OCI-LY1 (cell line): ENCODE data around the gene ZFP1.

ENCODE experiments used
- H2AFZ ChIP-seq: fragments of 200-600 bp; sonication (generic), shearing (Covaris generic); 2 replicates; pipeline ENCODE4 v1.6.0; 2014; ENCODE audit warnings: antibody characterized with exemption, mild to moderate bottlenecking, low read length
- H3F3A ChIP-seq: fragments of 200-600 bp; sonication (generic), shearing (Covaris generic); 2 replicates; pipeline ENCODE4 v1.6.0; 2014; ENCODE audit warnings: mild to moderate bottlenecking, antibody characterized with exemption, low read length, moderate library complexity; ENCODE audit not compliant: insufficient read depth
- H3K27ac ChIP-seq: fragments of 200-600 bp; sonication (generic); 2 replicates; pipeline ENCODE4 v1.5.1; 2014; ENCODE audit warnings: low read length, mixed run types, mild to moderate bottlenecking, low read depth; ENCODE audit not compliant: poor library complexity, severe bottlenecking
- H3K27me3 ChIP-seq: fragments of 200-600 bp; sonication (generic); 2 replicates; pipeline ENCODE4 v1.6.0; 2014; ENCODE audit warnings: antibody characterized with exemption, mild to moderate bottlenecking, low read length, moderate library complexity; ENCODE audit not compliant: insufficient read depth
- H3K36me3 ChIP-seq: fragments of 200-600 bp; sonication (generic); 2 replicates; pipeline ENCODE4 v1.6.1; 2014; ENCODE audit warnings: mild to moderate bottlenecking, antibody characterized with exemption, low read length, moderate library complexity, mixed read lengths; ENCODE audit not compliant: insufficient read depth
- H3K4me1 ChIP-seq: fragments of 200-600 bp; sonication (generic); 2 replicates; pipeline ENCODE4 v1.5.1; 2014; ENCODE audit warnings: mild to moderate bottlenecking, low read length, moderate library complexity; ENCODE audit not compliant: insufficient read depth, severe bottlenecking
- H3K4me2 ChIP-seq: fragments of 200-600 bp; sonication (generic), shearing (Covaris generic); 2 replicates; pipeline ENCODE4 v1.6.1; 2014; ENCODE audit warnings: low read length
- H3K4me3 ChIP-seq: fragments of 200-600 bp; sonication (generic); 2 replicates; pipeline ENCODE4 v1.5.1; 2014; ENCODE audit warnings: low read length, low read depth, mild to moderate bottlenecking, mixed read lengths; ENCODE audit not compliant: poor library complexity, severe bottlenecking
- H3K79me2 ChIP-seq: fragments of 200-600 bp; shearing (Covaris generic); 2 replicates; pipeline ENCODE4 v1.6.1; 2016; ENCODE audit warnings: mixed run types, low read length, mixed read lengths; ENCODE audit not compliant: insufficient read depth
- H3K9ac ChIP-seq: fragments of 200-600 bp; sonication (generic), shearing (Covaris generic); 2 replicates; pipeline ENCODE4 v1.6.1; 2014; ENCODE audit warnings: mild to moderate bottlenecking, low read length, mixed read lengths
- H3K9me2 ChIP-seq: fragments of 200-600 bp; sonication (generic), shearing (Covaris generic); 2 replicates; pipeline ENCODE4 v1.6.1; 2014; ENCODE audit warnings: low read depth, mild to moderate bottlenecking, low read length, mixed read lengths
- H3K9me3 ChIP-seq: fragments of 200-600 bp; shearing (Covaris generic); 2 replicates; pipeline ENCODE4 v1.6.1; 2014; ENCODE audit warnings: low read length, mixed read lengths
- H4K20me1 ChIP-seq: fragments of 200-600 bp; sonication (generic), shearing (Covaris generic); 2 replicates; pipeline ENCODE4 v1.6.0; 2016; ENCODE audit warnings: mild to moderate bottlenecking, low read length; ENCODE audit not compliant: insufficient read depth
- EZH2 ChIP-seq: fragments of 200-600 bp; sonication (generic), shearing (Covaris generic); IDR thresholded peaks from 2 replicates; pipeline ENCODE4 v1.8.0; 2017; ENCODE audit warnings: borderline replicate concordance, mixed run types, mild to moderate bottlenecking, antibody characterized with exemption, low read length, moderate library complexity, mixed read lengths
- TF ChIP-seq, protein P1 (sequence below): fragments of 200-600 bp; sonication (generic), shearing (Covaris generic); IDR thresholded peaks from 2 replicates; pipeline ENCODE4 v1.5.1; 2017; ENCODE audit warnings: mild to moderate bottlenecking, antibody characterized with exemption, low read length, moderate library complexity, mixed read lengths

The ZFP1 gene

DNA sequence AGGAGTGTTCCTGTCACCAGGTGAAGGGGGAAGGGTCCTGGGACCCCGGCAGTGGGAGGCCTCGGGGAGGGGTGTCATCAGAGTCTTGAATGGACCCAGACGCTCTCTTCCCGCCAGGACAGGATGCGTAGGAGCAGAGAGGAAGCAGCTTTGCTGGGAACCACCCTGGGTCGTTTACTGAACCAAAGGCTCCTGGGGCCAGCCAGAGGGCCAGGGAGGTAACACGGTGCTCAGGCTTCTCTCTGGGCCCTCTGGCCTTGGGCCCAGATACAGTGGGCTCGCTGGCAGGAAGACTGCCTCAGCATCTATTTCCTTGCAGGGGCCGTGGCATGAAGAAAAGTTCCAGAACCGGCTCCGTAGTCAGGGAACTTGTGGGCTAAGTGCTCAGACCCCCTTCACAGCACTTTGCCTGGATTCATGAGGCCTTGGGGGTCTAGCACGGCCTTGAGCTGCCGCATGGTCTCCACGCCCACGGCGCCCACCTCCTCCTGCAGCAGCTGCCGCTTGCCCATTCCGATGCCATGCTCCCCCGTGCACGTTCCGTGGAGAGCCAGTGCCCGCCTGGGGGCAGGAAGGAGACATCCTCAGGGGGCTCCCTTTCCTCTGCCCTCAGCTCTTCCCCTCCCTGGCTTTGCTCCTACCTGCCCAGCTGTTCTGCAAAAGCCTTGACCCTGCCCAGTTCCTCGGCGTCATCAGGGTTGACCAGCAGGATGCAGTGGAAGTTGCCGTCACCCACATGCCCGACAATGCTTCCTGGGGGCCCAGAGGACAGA is 36.2 kb upstream of the ZFP1 start:
- H3K9me3 ChIP-seq, result no peaks in the 10 kb centered on the region
- H2AFZ ChIP-seq, result no peak overlapping the region
- no peaks in the 10 kb centered on the region for H3K27me3 ChIP-seq
- no peaks in the 10 kb centered on the region for H3F3A ChIP-seq
- H3K9me2 ChIP-seq, result no peaks in the 10 kb centered on the region
- no peak overlapping the region for H3K4me2 ChIP-seq
- no peak overlapping the region for H3K27ac ChIP-seq
- no peaks in the 10 kb centered on the region for H3K36me3 ChIP-seq
- peaks cover 42% of the 10 kb centered on the region for H3K4me1 ChIP-seq
- no peak for TF ChIP-seq EZH2
- TF ChIP-seq, protein P1, sequence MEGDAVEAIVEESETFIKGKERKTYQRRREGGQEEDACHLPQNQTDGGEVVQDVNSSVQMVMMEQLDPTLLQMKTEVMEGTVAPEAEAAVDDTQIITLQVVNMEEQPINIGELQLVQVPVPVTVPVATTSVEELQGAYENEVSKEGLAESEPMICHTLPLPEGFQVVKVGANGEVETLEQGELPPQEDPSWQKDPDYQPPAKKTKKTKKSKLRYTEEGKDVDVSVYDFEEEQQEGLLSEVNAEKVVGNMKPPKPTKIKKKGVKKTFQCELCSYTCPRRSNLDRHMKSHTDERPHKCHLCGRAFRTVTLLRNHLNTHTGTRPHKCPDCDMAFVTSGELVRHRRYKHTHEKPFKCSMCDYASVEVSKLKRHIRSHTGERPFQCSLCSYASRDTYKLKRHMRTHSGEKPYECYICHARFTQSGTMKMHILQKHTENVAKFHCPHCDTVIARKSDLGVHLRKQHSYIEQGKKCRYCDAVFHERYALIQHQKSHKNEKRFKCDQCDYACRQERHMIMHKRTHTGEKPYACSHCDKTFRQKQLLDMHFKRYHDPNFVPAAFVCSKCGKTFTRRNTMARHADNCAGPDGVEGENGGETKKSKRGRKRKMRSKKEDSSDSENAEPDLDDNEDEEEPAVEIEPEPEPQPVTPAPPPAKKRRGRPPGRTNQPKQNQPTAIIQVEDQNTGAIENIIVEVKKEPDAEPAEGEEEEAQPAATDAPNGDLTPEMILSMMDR, result no peak
- H3K79me2 ChIP-seq, result no peaks in the 10 kb centered on the region
- no peak overlapping the region for H3K4me3 ChIP-seq
- no peaks in the 10 kb centered on the region for H4K20me1 ChIP-seq
- no peak overlapping the region for H3K9ac ChIP-seq

DNA sequence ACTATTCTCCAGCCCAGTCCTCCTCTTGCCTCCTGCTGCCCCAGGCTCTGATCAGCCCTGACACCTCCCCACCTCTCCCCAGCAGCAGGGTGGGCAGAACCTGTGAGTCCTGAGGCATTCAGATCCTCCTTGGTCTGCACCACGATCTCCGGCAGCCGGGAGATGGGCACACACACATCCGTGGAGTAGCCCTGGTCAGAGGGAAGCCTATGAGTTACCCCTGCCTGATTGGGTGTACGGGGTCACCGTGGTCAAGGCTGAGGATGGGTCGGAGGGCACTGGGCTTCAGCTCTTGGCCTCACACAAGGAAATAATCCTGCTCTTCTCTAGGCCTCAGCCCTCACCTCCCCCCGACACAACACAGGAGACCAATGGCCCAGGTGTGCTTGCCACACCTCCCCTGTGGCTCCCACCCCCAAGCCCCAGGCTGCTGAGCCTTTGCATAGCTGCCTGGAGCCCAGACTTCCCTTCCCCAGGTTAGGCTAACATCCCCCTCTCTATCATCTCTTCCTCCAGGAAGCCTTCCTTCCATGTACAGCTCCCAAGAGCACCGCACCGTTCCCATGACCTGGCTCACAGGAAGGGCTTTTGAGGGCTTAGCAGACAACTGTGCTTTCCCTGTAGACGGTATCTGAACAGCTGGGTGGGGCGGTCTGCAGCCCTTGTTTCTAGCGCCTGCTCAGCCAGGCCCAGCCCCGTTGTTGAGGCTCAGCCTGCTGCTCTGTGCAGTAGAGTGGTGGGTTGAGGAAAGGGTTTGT is 35.4 kb upstream of the ZFP1 start:
- Histone ChIP-seq H3K79me2 (no peaks in the 10 kb centered on the region), H3K27ac (no peak overlapping the region), H3K4me1 (peaks cover 36% of the 10 kb centered on the region), H3K27me3 (no peaks in the 10 kb centered on the region), H3K9ac (no peak overlapping the region), H4K20me1 (no peaks in the 10 kb centered on the region), H2AFZ (no peak overlapping the region), H3K36me3 (no peaks in the 10 kb centered on the region), H3K4me2 (no peak overlapping the region), H3K9me3 (no peaks in the 10 kb centered on the region), H3F3A (no peaks in the 10 kb centered on the region), H3K9me2 (no peaks in the 10 kb centered on the region), H3K4me3 (no peak overlapping the region)
- TF ChIP-seq EZH2, result no peak
- TF ChIP-seq, protein P1, result no peak

DNA sequence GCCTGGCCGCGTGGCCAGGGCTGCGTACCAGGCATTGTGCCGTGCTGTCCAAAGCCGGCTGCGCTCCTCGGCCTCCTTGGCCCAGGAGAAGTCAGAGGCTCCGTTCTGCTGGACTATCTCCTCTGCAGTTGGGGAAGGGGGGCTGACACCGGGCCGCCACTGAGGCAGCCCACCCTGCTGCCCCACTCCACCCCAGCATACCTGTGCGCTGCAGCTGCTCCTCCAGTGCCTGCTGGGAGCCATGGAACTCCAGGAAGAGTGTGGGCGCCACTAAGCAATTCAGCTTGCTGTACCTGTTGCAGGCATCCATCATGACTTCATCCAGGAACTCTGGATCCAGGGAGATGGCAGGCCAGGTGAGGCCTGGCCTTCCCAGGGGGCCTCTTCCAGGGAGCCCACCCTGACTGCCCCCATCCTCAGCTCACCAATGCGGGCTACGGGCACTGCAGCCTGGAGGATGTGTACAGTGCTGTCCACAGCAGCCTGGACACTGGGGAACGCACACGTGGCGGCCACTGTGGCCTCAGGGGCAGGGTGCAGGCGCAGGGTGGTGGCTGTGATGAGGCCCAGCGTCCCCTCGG is 34.7 kb upstream of the ZFP1 start:
- H3K4me1 ChIP-seq, result peaks cover 29% of the 10 kb centered on the region
- H4K20me1 ChIP-seq, result no peaks in the 10 kb centered on the region
- H3K27ac ChIP-seq, result no peak overlapping the region
- no peak overlapping the region for H3K4me2 ChIP-seq
- H3K9ac ChIP-seq, result no peak overlapping the region
- TF ChIP-seq, protein P1, result no peak
- TF ChIP-seq EZH2, result no peak
- H3K4me3 ChIP-seq, result no peak overlapping the region
- H3K9me3 ChIP-seq, result no peaks in the 10 kb centered on the region
- no peaks in the 10 kb centered on the region for H3K27me3 ChIP-seq
- no peak overlapping the region for H2AFZ ChIP-seq
- H3F3A ChIP-seq, result no peaks in the 10 kb centered on the region
- H3K79me2 ChIP-seq, result no peaks in the 10 kb centered on the region
- H3K36me3 ChIP-seq, result no peaks in the 10 kb centered on the region
- H3K9me2 ChIP-seq, result no peaks in the 10 kb centered on the region
